ENCODE data around the gene MINDY4B. TPM values are rescaled to one million over a fixed set of nuclear protein-coding genes. Genes with fewer than 3 reads are reported as not detected.

The MINDY4B gene
- total and polyA plus RNA-seq, 10 of the 15 experiments (the other 5 are each of a cell fraction or from before 2014, with no cell fraction given), result not detected

DNA sequence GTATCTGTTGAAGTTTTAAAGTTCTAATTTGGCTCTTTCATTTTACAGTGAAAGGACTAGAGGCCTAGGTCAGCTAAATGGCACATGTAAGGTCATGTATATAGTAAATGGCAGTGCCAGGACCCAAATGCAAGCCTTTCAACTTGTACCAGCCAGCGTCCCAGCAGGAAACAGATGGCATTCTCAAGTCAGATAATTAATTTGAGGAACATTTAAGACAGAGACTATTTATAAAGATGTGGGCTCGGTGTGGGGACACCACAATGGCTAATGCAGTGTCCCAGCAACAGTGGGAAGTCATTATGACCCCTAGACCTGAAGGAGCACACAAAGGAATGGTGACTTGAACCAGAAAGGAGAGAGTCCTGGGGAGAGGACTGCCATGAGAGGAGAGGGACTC lies 6.1 kb downstream of the MINDY4B start:
- WGBS (ENCODE audit: insufficient coverage, insufficient replicate concordance, low lambda C conversion rate, missing lambda C conversion rate), result 23% methylated on average over 2 of the region's 2 CpGs

More for the DNA sequence above, 6.1 kb downstream of the MINDY4B start:
- Histone ChIP-seq H3K27me3 (replicated peaks in 1 of 2; ENCODE audit: control insufficient read depth in 2 of 2, insufficient read depth in 2 of 2, low read length in 1 of 2) (no peaks in the 10 kb centered on the region; a peak in 2 of 4 replicates), H3K9ac (ENCODE audit: control insufficient read depth, insufficient read depth, low read length) (no peak overlapping the region), H4K20me1 (ENCODE audit: control insufficient read depth, insufficient read depth) (no peaks in the 10 kb centered on the region), H3K36me3 (ENCODE audit: control insufficient read depth in 2 of 2, insufficient read depth in 2 of 2, low read length in 1 of 2) (no peaks in the 10 kb centered on the region), H3K4me1 (ENCODE audit: control insufficient read depth, insufficient read depth, low read length) (no peaks in the 10 kb centered on the region), H3K4me2 (ENCODE audit: control insufficient read depth, insufficient read depth) (no peak overlapping the region), H2AFZ (ENCODE audit: control insufficient read depth, low read depth, low read length) (no peak overlapping the region), H3K4me3 (no peak overlapping the region), H3K9me3 (replicated peaks; ENCODE audit: control insufficient read depth, insufficient read depth, low read length) (no peaks in the 10 kb centered on the region), H3K27ac (ENCODE audit: control insufficient read depth, insufficient read depth) (no peak overlapping the region), H3K79me2 (ENCODE audit: control insufficient read depth, insufficient read depth, low read length) (no peaks in the 10 kb centered on the region)
- no TSS peak for BruUV-seq (replicated peaks)
- FAIRE-seq (no peak), ATAC-seq (no peak), DNase-seq (ENCODE audit: low read depth, low spot score) (no peak)
- RAD21 ChIA-PET (ENCODE audit: unreplicated experiment), result no interaction called here
- intact Hi-C loops (cut with micrococcal nuclease; ENCODE audit: unreplicated experiment) (no loop called here), in situ Hi-C loops (cut with MboI) (no loop called here)
- POLR2A ChIA-PET, result no interaction called here
- CTCF ChIA-PET, result no interaction called here
- TF ChIP-seq NBN (IDR thresholded peaks at IDR 0.05) (no peak), IKZF2 (IDR thresholded peaks at IDR 0.05) (no peak), POLR2AphosphoS2 (IDR thresholded peaks at IDR 0.05; ENCODE audit: low read depth, low read length) (no peak), CHD4 (IDR thresholded peaks at IDR 0.05) (no peak), NFYA (IDR thresholded peaks at IDR 0.05; ENCODE audit: borderline replicate concordance, low read depth, low read length) (no peak), ETV6 (conservative IDR thresholded peaks at IDR 0.05 in 1 of 2, IDR thresholded peaks at IDR 0.05 in 1 of 2; ENCODE audit: borderline replicate concordance in 1 of 2, low read depth in 1 of 2) (no peak), IRF4 (IDR thresholded peaks at IDR 0.05; ENCODE audit: low read depth, low read length) (no peak), BHLHE40 (IDR thresholded peaks at IDR 0.05; ENCODE audit: borderline replicate concordance in 1 of 2, low read depth in 2 of 2, low read length in 1 of 2) (no peak), MYC (IDR thresholded peaks at IDR 0.05; ENCODE audit: insufficient read depth, insufficient read length, insufficient replicate concordance, low read length, severe bottlenecking) (no peak), MXI1 (IDR thresholded peaks at IDR 0.05; ENCODE audit: low read depth, low read length) (no peak), SRF (IDR thresholded peaks at IDR 0.05; ENCODE audit: low read depth in 2 of 2, low read length in 2 of 2) (no peak), MYB (IDR thresholded peaks at IDR 0.05; ENCODE audit: borderline replicate concordance, low read depth, low read length) (no peak), SREBF1 (IDR thresholded peaks at IDR 0.05; ENCODE audit: low read length) (no peak), BMI1 (IDR thresholded peaks at IDR 0.05; ENCODE audit: borderline replicate concordance) (no peak)
- TF ChIP-seq, protein P1, sequence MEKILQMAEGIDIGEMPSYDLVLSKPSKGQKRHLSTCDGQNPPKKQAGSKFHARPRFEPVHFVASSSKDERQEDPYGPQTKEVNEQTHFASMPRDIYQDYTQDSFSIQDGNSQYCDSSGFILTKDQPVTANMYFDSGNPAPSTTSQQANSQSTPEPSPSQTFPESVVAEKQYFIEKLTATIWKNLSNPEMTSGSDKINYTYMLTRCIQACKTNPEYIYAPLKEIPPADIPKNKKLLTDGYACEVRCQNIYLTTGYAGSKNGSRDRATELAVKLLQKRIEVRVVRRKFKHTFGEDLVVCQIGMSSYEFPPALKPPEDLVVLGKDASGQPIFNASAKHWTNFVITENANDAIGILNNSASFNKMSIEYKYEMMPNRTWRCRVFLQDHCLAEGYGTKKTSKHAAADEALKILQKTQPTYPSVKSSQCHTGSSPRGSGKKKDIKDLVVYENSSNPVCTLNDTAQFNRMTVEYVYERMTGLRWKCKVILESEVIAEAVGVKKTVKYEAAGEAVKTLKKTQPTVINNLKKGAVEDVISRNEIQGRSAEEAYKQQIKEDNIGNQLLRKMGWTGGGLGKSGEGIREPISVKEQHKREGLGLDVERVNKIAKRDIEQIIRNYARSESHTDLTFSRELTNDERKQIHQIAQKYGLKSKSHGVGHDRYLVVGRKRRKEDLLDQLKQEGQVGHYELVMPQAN (conservative IDR thresholded peaks at IDR 0.05), result no peak
- TF ChIP-seq, protein P2, sequence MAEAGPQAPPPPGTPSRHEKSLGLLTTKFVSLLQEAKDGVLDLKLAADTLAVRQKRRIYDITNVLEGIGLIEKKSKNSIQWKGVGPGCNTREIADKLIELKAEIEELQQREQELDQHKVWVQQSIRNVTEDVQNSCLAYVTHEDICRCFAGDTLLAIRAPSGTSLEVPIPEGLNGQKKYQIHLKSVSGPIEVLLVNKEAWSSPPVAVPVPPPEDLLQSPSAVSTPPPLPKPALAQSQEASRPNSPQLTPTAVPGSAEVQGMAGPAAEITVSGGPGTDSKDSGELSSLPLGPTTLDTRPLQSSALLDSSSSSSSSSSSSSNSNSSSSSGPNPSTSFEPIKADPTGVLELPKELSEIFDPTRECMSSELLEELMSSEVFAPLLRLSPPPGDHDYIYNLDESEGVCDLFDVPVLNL (IDR thresholded peaks at IDR 0.05; ENCODE audit: low read depth, low read length), result no peak
- SMC1A ChIA-PET (ENCODE audit: uncharacterized antibody, unreplicated experiment), result interaction anchor here (0.7 kb wide), 1 partner anchor 514 kb away, joined by 3 read pairs; no protein-coding TSS in a partner anchor

Data from GM12878 (cell line).